Panc1 (cell line): ENCODE measurements around the gene RPUSD4.

Experiments used
- POLR2AphosphoS5 ChIP-seq: IDR thresholded peaks from 2 replicates; pipeline ENCODE4 v1.6.1; 2012; ENCODE audit warnings: mild to moderate bottlenecking, low read depth, low read length, moderate library complexity
- TCF7L2 ChIP-seq: IDR thresholded peaks from 2 replicates; pipeline ENCODE4 v1.6.1; 2011; ENCODE audit warnings: mild to moderate bottlenecking, low read depth, low read length, inconsistent platforms
- TF ChIP-seq, protein P1 (sequence below): fragments of 450-650 bp; IDR thresholded peaks from 2 replicates; pipeline ENCODE4 v1.5.1; 2017; ENCODE audit warnings: mild to moderate bottlenecking
- TF ChIP-seq, protein P2 (sequence below), 2 experiments: IDR thresholded peaks; 2 replicates each; pipeline ENCODE4 v1.6.1; 2011 to 2012; ENCODE audit warnings: low read depth in 2 of 2, control low read depth in 1 of 2, low read length in 1 of 2, mild to moderate bottlenecking in 1 of 2, moderate library complexity in 1 of 2; ENCODE audit not compliant: insufficient read depth in 1 of 2

DNA sequence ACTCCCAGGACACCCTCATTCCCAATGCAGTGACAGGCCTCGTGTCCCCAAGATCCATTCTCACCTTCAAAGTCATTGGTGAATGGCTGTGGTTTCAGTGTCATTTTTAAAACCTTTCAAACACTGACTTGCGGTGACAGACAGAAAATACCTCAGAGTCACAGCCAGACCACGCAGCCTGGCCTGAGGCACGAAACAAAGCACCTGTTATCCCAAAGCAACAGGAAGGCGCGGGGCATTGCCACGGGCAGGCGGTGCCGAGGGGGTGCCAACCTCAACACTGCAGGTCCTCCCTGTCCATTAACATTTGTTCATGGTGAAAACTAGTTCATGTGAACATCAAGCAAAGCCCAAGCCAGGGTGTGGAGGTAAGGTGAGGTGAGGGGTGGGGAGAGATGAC lies 38.2 kb downstream of the RPUSD4 start:
- TF ChIP-seq, protein P1, sequence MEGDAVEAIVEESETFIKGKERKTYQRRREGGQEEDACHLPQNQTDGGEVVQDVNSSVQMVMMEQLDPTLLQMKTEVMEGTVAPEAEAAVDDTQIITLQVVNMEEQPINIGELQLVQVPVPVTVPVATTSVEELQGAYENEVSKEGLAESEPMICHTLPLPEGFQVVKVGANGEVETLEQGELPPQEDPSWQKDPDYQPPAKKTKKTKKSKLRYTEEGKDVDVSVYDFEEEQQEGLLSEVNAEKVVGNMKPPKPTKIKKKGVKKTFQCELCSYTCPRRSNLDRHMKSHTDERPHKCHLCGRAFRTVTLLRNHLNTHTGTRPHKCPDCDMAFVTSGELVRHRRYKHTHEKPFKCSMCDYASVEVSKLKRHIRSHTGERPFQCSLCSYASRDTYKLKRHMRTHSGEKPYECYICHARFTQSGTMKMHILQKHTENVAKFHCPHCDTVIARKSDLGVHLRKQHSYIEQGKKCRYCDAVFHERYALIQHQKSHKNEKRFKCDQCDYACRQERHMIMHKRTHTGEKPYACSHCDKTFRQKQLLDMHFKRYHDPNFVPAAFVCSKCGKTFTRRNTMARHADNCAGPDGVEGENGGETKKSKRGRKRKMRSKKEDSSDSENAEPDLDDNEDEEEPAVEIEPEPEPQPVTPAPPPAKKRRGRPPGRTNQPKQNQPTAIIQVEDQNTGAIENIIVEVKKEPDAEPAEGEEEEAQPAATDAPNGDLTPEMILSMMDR: no peak
- TF ChIP-seq, protein P2, sequence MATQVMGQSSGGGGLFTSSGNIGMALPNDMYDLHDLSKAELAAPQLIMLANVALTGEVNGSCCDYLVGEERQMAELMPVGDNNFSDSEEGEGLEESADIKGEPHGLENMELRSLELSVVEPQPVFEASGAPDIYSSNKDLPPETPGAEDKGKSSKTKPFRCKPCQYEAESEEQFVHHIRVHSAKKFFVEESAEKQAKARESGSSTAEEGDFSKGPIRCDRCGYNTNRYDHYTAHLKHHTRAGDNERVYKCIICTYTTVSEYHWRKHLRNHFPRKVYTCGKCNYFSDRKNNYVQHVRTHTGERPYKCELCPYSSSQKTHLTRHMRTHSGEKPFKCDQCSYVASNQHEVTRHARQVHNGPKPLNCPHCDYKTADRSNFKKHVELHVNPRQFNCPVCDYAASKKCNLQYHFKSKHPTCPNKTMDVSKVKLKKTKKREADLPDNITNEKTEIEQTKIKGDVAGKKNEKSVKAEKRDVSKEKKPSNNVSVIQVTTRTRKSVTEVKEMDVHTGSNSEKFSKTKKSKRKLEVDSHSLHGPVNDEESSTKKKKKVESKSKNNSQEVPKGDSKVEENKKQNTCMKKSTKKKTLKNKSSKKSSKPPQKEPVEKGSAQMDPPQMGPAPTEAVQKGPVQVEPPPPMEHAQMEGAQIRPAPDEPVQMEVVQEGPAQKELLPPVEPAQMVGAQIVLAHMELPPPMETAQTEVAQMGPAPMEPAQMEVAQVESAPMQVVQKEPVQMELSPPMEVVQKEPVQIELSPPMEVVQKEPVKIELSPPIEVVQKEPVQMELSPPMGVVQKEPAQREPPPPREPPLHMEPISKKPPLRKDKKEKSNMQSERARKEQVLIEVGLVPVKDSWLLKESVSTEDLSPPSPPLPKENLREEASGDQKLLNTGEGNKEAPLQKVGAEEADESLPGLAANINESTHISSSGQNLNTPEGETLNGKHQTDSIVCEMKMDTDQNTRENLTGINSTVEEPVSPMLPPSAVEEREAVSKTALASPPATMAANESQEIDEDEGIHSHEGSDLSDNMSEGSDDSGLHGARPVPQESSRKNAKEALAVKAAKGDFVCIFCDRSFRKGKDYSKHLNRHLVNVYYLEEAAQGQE (IDR thresholded peaks at IDR 0.05; ENCODE audit: insufficient read depth in 1 of 2, low read depth in 2 of 2, low read length in 1 of 2): no peak
- TF ChIP-seq POLR2AphosphoS5 (no peak), TCF7L2 (no peak)
